GM21723 (cell line): ENCODE measurements around the gene AP4S1.

Experiments
- ATAC-seq: cut with Tn5 transposase; IDR thresholded peaks from one replicate; pipeline ENCODE4 v1.9.1; 2021; ENCODE audit warnings: mild to moderate bottlenecking, moderate library complexity; ENCODE audit not compliant: unreplicated experiment

AP4S1 gene

GRCh38 chr14:31127690-31128089 lies 102.2 kb downstream of the AP4S1 start:
- ATAC-seq = peak; percentile 53

GRCh38 chr14:31128601-31129526 lies 103.4 kb downstream of the AP4S1 start:
- ATAC-seq = peak; percentile 56

- no peak for ATAC-seq
Measured at GRCh38 chr14:31133133-31133532, 107.7 kb downstream of the AP4S1 start.

- no peak for ATAC-seq
Measured at GRCh38 chr14:31137214-31137889, 111.9 kb downstream of the AP4S1 start.

- ATAC-seq = no peak
Measured at GRCh38 chr14:31138301-31138700, 112.9 kb downstream of the AP4S1 start.

GRCh38 chr14:31139301-31139847 lies 113.9 kb downstream of the AP4S1 start:
- ATAC-seq = no peak

GRCh38 chr14:31142455-31143087 lies 117.1 kb downstream of the AP4S1 start:
- ATAC-seq = no peak
